IMR-90 (cell line): ENCODE results near the gene SPECC1L. TPM values are rescaled to one million over a fixed set of nuclear protein-coding genes. Genes with fewer than 3 reads are reported as not detected.

Experiments
- ATAC-seq: fragments of 200-7000 bp; cut with Tn5 transposase; 2 replicates; pipeline ENCODE4 v1.9.1; 2020; ENCODE audit warnings: low read depth, mild to moderate bottlenecking, moderate library complexity
- BruUV-seq: library from RNA; stranded (reverse); fragments of 400-500 nt; replicated peaks from 2 replicates; lab custom pipeline; 2021; lab: Mats Ljungman, UMichigan
- CTCF ChIA-PET: fragments of 300-600 bp; formaldehyde crosslinking; extraction: SDS; loops from one replicate; lab custom pipeline; 2021; ENCODE audit warnings: antibody characterized with exemption; lab: Yijun Ruan, JAX
- POLR2A ChIA-PET: fragments of 300-600 bp; sonication (Branson Sonifier 250); formaldehyde crosslinking; loops from one replicate; lab custom pipeline; 2022; ENCODE audit warnings: antibody characterized with exemption; ENCODE audit not compliant: unreplicated experiment; lab: Charles Lee
- DNase-seq: peaks from one replicate; pipeline ENCODE4 v3.0.0; 2013
- H2AFZ ChIP-seq: replicated peaks from 2 replicates; pipeline ENCODE3; 2013; ENCODE audit warnings: low read length, mild to moderate bottlenecking; ENCODE audit not compliant: poor library complexity
- H2AK5ac ChIP-seq: 2 replicates; pipeline ENCODE4 v1.6.1; 2013; ENCODE audit warnings: low read depth, low read length, inconsistent platforms
- H2AK9ac ChIP-seq: replicated peaks from 2 replicates; pipeline ENCODE3; 2013; ENCODE audit warnings: mild to moderate bottlenecking, low read depth, low read length, moderate library complexity; ENCODE audit not compliant: poor library complexity
- H2BK120ac ChIP-seq: 2 replicates; pipeline ENCODE4 v1.6.1; 2013; ENCODE audit warnings: low read depth, low read length, inconsistent platforms
- H2BK15ac ChIP-seq: 3 replicates; pipeline ENCODE4 v1.6.1; 2013; ENCODE audit warnings: low read depth, low read length, inconsistent platforms
- H2BK20ac ChIP-seq: 2 replicates; pipeline ENCODE4 v1.6.1; 2013; ENCODE audit warnings: low read depth, mild to moderate bottlenecking, inconsistent platforms, low read length, moderate library complexity
- H2BK5ac ChIP-seq: 2 replicates; pipeline ENCODE4 v1.6.1; 2013; ENCODE audit warnings: mild to moderate bottlenecking, low read depth, low read length, inconsistent platforms; ENCODE audit not compliant: poor library complexity, severe bottlenecking
- H3K14ac ChIP-seq: replicated peaks from 2 replicates; pipeline ENCODE4 v1.6.1; 2013; ENCODE audit warnings: low read depth, low read length, inconsistent platforms
- H3K18ac ChIP-seq: 2 replicates; pipeline ENCODE4 v1.6.1; 2013; ENCODE audit warnings: low read depth, low read length, control low read depth
- H3K23ac ChIP-seq: 2 replicates; pipeline ENCODE4 v1.6.1; 2013; ENCODE audit warnings: low read depth, low read length, inconsistent platforms
- H3K27ac ChIP-seq: 2 replicates; pipeline ENCODE4 v1.5.1; 2013; ENCODE audit warnings: mild to moderate bottlenecking, control low read depth, low read length; ENCODE audit not compliant: insufficient read depth
- H3K27me3 ChIP-seq: 2 replicates; pipeline ENCODE4 v1.6.1; 2013; ENCODE audit warnings: low read length; ENCODE audit not compliant: control insufficient read depth, insufficient read depth
- H3K36me3 ChIP-seq: 2 replicates; pipeline ENCODE4 v1.6.1; 2013; ENCODE audit warnings: low read length, mixed read lengths; ENCODE audit not compliant: control insufficient read depth, insufficient read depth
- H3K4ac ChIP-seq: 2 replicates; pipeline ENCODE4 v1.6.1; 2013; ENCODE audit warnings: low read depth, low read length, inconsistent platforms
- H3K4me1 ChIP-seq: 2 replicates; pipeline ENCODE4 v1.6.1; 2013; ENCODE audit warnings: low read length, mixed read lengths; ENCODE audit not compliant: control insufficient read depth, insufficient read depth
- H3K4me2 ChIP-seq: 2 replicates; pipeline ENCODE4 v1.6.1; 2013; ENCODE audit warnings: low read depth, mild to moderate bottlenecking, control low read depth, low read length, moderate library complexity
- H3K4me3 ChIP-seq: 2 replicates; pipeline ENCODE4 v1.5.1; 2013; ENCODE audit warnings: low read depth, mild to moderate bottlenecking, control low read depth, low read length, moderate library complexity; ENCODE audit not compliant: insufficient read depth
- H3K56ac ChIP-seq: 2 replicates; pipeline ENCODE4 v1.6.1; 2013; ENCODE audit warnings: low read length, inconsistent platforms; ENCODE audit not compliant: insufficient read depth; ENCODE audit errors: extremely low read depth
- H3K79me1 ChIP-seq, 2 experiments: 2 replicates each; pipeline ENCODE4 v1.6.1; 2013; ENCODE audit warnings: low read length in 2 of 2, inconsistent platforms in 1 of 2, low read depth in 1 of 2
- H3K9ac ChIP-seq: 2 replicates; pipeline ENCODE4 v1.6.1; 2013; ENCODE audit warnings: low read depth, low read length, control low read depth
- H3K9me1 ChIP-seq: 2 replicates; pipeline ENCODE4 v1.6.1; 2013; ENCODE audit warnings: low read length, inconsistent platforms; ENCODE audit not compliant: insufficient read depth
- H3K9me3 ChIP-seq: 2 replicates; pipeline ENCODE4 v1.6.1; 2013; ENCODE audit warnings: low read length; ENCODE audit not compliant: control insufficient read depth, insufficient read depth
- H4K20me1 ChIP-seq: 2 replicates; pipeline ENCODE4 v1.6.1; 2013; ENCODE audit warnings: low read length, inconsistent platforms; ENCODE audit not compliant: insufficient read depth
- H4K5ac ChIP-seq: 2 replicates; pipeline ENCODE4 v1.6.1; 2013; ENCODE audit warnings: mild to moderate bottlenecking, low read depth, low read length, control low read depth
- H4K8ac ChIP-seq, 2 experiments: 2 replicates each; pipeline ENCODE4 v1.6.1; 2013; ENCODE audit warnings: low read depth in 2 of 2, low read length in 2 of 2, control low read depth in 1 of 2, inconsistent platforms in 1 of 2
- H4K91ac ChIP-seq: 2 replicates; pipeline ENCODE4 v1.6.1; 2013; ENCODE audit warnings: low read depth, low read length, inconsistent platforms; ENCODE audit not compliant: insufficient read depth
- BHLHE40 ChIP-seq: fragments of 150-350 bp; IDR thresholded peaks from 2 replicates; pipeline ENCODE4 v1.6.1; 2016; ENCODE audit warnings: mild to moderate bottlenecking, low read depth, low read length
- CEBPB ChIP-seq: IDR thresholded peaks from 2 replicates; pipeline ENCODE4 v1.6.1; 2012; ENCODE audit warnings: low read depth, low read length, improper control_type of control experiment
- CHD1 ChIP-seq: IDR thresholded peaks from 2 replicates; pipeline ENCODE4 v1.6.1; 2012; ENCODE audit warnings: low read depth, low read length, improper control_type of control experiment
- ELK1 ChIP-seq: fragments of 150-350 bp; IDR thresholded peaks from 2 replicates; pipeline ENCODE4 v1.6.1; 2016; ENCODE audit warnings: low read depth, mild to moderate bottlenecking, low read length, moderate library complexity, borderline replicate concordance
- FOS ChIP-seq: fragments of 150-350 bp; IDR thresholded peaks from 2 replicates; pipeline ENCODE4 v1.6.1; 2016; ENCODE audit warnings: low read depth, low read length
- MAFK ChIP-seq: IDR thresholded peaks from 2 replicates; pipeline ENCODE4 v1.6.1; 2012; ENCODE audit warnings: low read depth, low read length, improper control_type of control experiment
- MAZ ChIP-seq: IDR thresholded peaks from 2 replicates; pipeline ENCODE4 v1.6.1; 2012; ENCODE audit warnings: low read depth, mild to moderate bottlenecking, low read length, improper control_type of control experiment, moderate library complexity, borderline replicate concordance
- MXI1 ChIP-seq: IDR thresholded peaks from 2 replicates; pipeline ENCODE4 v1.6.1; 2012; ENCODE audit warnings: low read depth, mild to moderate bottlenecking, low read length, moderate library complexity, borderline replicate concordance
- NFE2L2 ChIP-seq: fragments of 150-350 bp; IDR thresholded peaks from 2 replicates; pipeline ENCODE4 v1.6.1; 2016; ENCODE audit warnings: low read depth, mild to moderate bottlenecking, low read length
- POLR2A ChIP-seq: IDR thresholded peaks from 2 replicates; pipeline ENCODE4 v1.6.1; 2012; ENCODE audit warnings: mild to moderate bottlenecking, low read depth, low read length
- RAD21 ChIP-seq: IDR thresholded peaks from 2 replicates; pipeline ENCODE4 v1.6.1; 2012; ENCODE audit warnings: low read length, improper control_type of control experiment
- RCOR1 ChIP-seq: IDR thresholded peaks from 2 replicates; pipeline ENCODE4 v1.6.1; 2012; ENCODE audit warnings: mild to moderate bottlenecking, low read length, improper control_type of control experiment; ENCODE audit not compliant: insufficient replicate concordance
- RFX5 ChIP-seq: IDR thresholded peaks from 2 replicates; pipeline ENCODE4 v1.8.0; 2012; ENCODE audit warnings: low read depth, mild to moderate bottlenecking, low read length, moderate library complexity
- SMC3 ChIP-seq: fragments of 150-350 bp; IDR thresholded peaks from 2 replicates; pipeline ENCODE4 v1.6.1; 2016; ENCODE audit warnings: low read depth, mild to moderate bottlenecking, antibody characterized with exemption, low read length, moderate library complexity
- WGBS, 2 experiments: methylation state at CpG; one replicate each; pipeline versions ENCODE4 v1.1.5 to v1.1.7; 2013; ENCODE audit warnings: missing lambda C conversion rate in 2 of 2; ENCODE audit not compliant: insufficient read length in 1 of 2; ENCODE audit errors: extremely low coverage in 2 of 2; 5-methylcytosine and 5-hydroxymethylcytosine counted together
- dilution Hi-C: fragments of 300-500 bp; cut with HindIII; formaldehyde crosslinking; loops from one replicate; pipeline ENCODE4 v1.14.3; 2018; ENCODE audit warnings: low sequenced_read_pairs; ENCODE audit not compliant: unreplicated experiment
- in situ Hi-C: fragments of 300-500 bp; cut with MboI; formaldehyde crosslinking; loops from 3 replicates; pipeline ENCODE4 v1.14.3; 2019; ENCODE audit warnings: low sequenced_read_pairs, inconsistent platforms, mixed read lengths
- intact Hi-C: fragments of 100-400 bp; cut with micrococcal nuclease; formaldehyde crosslinking; loops from 2 replicates; pipeline ENCODE4 v1.10.0; 2022
- polyA plus RNA-seq, 3 experiments: library from polyadenylated mRNA; depleted of rRNA; stranded (reverse); fragments of >200 nt; gene quantifications; 2 replicates each; pipeline ENCODE4 v1.2.3, GENCODE V29; 2012; ENCODE audit warnings: low replicate concordance in 1 of 3
- total RNA-seq: library from RNA; depleted of rRNA; stranded (reverse); fragments of >200 nt; gene quantifications from 2 replicates; pipeline ENCODE4 v1.2.3, GENCODE V29; 2012
- TF ChIP-seq, protein P1 (sequence below): conservative IDR thresholded peaks from 2 replicates; pipeline ENCODE4 v1.5.1; 2012; ENCODE audit warnings: mild to moderate bottlenecking, low read depth, low read length, improper control_type of control experiment
- TF ChIP-seq, protein P2 (sequence below): fragments of 150-350 bp; IDR thresholded peaks from 2 replicates; pipeline ENCODE4 v1.6.1; 2017; ENCODE audit warnings: mild to moderate bottlenecking, antibody characterized with exemption, low read length, low read depth

Gene SPECC1L
- total and polyA plus RNA-seq, 2 of the 4 experiments (the other 2 are of a cell fraction), result 18.7 to 44.1 TPM

- in situ Hi-C loops (loop anchor here (5.0 kb wide), 1 partner anchor 199 kb away; no protein-coding TSS in a partner anchor), dilution Hi-C loops (no loop called here), intact Hi-C loops (no loop called here)
- Histone ChIP-seq H2BK5ac (no peak overlapping the region), H3K36me3 (peaks cover 32% of the 10 kb centered on the region), H2BK120ac (no peak overlapping the region), H2BK20ac (no peak overlapping the region), H3K56ac (no peak overlapping the region), H3K4me1 (peaks cover 2% of the 10 kb centered on the region), H4K5ac (no peak overlapping the region), H2AK9ac (no peak overlapping the region), H4K91ac (no peak overlapping the region), H3K4me2 (no peak overlapping the region), H3K27me3 (no peaks in the 10 kb centered on the region), H2AFZ (no peak overlapping the region), H3K9ac (no peak overlapping the region), H2AK5ac (no peak overlapping the region), H3K9me1 (0 out of 2 replicates have a peak, but pooled peaks cover 4% of the 10 kb centered on the region), H3K18ac (no peak overlapping the region), H2BK15ac (no peak overlapping the region), H3K14ac (no peak overlapping the region), H3K9me3 (no peaks in the 10 kb centered on the region), H3K4me3 (no peak overlapping the region), H3K4ac (no peak overlapping the region), H4K8ac (no peak overlapping the region), H3K79me1 (peaks cover 26 to 50% of the 10 kb centered on the region in 2 experiments), H3K23ac (no peak overlapping the region), H4K20me1 (peaks cover 54% of the 10 kb centered on the region), H3K27ac (no peak overlapping the region)
- TF ChIP-seq ELK1 (no peak), MAFK (no peak), RAD21 (no peak), POLR2A (no peak), SMC3 (no peak), BHLHE40 (no peak), CEBPB (no peak), MAZ (no peak), RFX5 (no peak), FOS (no peak), RCOR1 (no peak), NFE2L2 (no peak), MXI1 (no peak), CHD1 (no peak)
- TF ChIP-seq, protein P1, sequence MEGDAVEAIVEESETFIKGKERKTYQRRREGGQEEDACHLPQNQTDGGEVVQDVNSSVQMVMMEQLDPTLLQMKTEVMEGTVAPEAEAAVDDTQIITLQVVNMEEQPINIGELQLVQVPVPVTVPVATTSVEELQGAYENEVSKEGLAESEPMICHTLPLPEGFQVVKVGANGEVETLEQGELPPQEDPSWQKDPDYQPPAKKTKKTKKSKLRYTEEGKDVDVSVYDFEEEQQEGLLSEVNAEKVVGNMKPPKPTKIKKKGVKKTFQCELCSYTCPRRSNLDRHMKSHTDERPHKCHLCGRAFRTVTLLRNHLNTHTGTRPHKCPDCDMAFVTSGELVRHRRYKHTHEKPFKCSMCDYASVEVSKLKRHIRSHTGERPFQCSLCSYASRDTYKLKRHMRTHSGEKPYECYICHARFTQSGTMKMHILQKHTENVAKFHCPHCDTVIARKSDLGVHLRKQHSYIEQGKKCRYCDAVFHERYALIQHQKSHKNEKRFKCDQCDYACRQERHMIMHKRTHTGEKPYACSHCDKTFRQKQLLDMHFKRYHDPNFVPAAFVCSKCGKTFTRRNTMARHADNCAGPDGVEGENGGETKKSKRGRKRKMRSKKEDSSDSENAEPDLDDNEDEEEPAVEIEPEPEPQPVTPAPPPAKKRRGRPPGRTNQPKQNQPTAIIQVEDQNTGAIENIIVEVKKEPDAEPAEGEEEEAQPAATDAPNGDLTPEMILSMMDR, result no peak
- TF ChIP-seq, protein P2, sequence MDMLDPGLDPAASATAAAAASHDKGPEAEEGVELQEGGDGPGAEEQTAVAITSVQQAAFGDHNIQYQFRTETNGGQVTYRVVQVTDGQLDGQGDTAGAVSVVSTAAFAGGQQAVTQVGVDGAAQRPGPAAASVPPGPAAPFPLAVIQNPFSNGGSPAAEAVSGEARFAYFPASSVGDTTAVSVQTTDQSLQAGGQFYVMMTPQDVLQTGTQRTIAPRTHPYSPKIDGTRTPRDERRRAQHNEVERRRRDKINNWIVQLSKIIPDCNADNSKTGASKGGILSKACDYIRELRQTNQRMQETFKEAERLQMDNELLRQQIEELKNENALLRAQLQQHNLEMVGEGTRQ, result no peak
- no peak for ATAC-seq
- BruUV-seq, result no TSS peak
- POLR2A ChIA-PET, result no interaction called here
- CTCF ChIA-PET, result interaction anchor here (0.6 to 2.0 kb wide), 2 partner anchors 34 to 200 kb away, joined by 7 to 9 read pairs; no protein-coding TSS in a partner anchor
- 100% methylated on average over 1 of the region's 2 CpGs; no CpG with 5 or more reads in 1 of the 2 experiments for WGBS, 2 experiments
- no peak for DNase-seq
Measured at GRCh38 chr22:24323233-24323632, 52.6 kb downstream of the SPECC1L start.
